A549 (cell line): ENCODE data around the gene IRX2.

ENCODE experiments used
- CEBPB ChIP-seq, 2 experiments: fragments of >200 bp in 1 of 2; sonication (Bioruptor Twin) in 1 of 2; formaldehyde crosslinking in 1 of 2; IDR thresholded peaks; 2 replicates each; pipeline ENCODE4 v1.6.1; 2012 to 2016
- CHD4 ChIP-seq: fragments of 200-600 bp; sonication (generic); IDR thresholded peaks from 2 replicates; pipeline ENCODE4 v1.6.1; 2016; ENCODE audit warnings: antibody characterized with exemption, mild to moderate bottlenecking, borderline replicate concordance
- CTCF ChIP-seq: fragments of >200 bp; sonication (Bioruptor Twin); formaldehyde crosslinking; IDR thresholded peaks from 3 replicates; pipeline ENCODE4 v1.5.1; 2016
- EHF ChIP-seq: fragments of 250-450 bp; sonication (Bioruptor Pico); IDR thresholded peaks from 2 replicates; pipeline ENCODE4 v1.5.0; 2020; ENCODE audit warnings: mild to moderate bottlenecking
- ESRRA ChIP-seq: fragments of 150-350 bp; IDR thresholded peaks from 2 replicates; pipeline ENCODE4 v1.6.1; 2014; ENCODE audit warnings: mild to moderate bottlenecking, low read length, borderline replicate concordance
- HDAC2 ChIP-seq: fragments of 200-600 bp; sonication (generic); IDR thresholded peaks from 2 replicates; pipeline ENCODE4 v1.6.1; 2016
- HOXA7 ChIP-seq: fragments of 250-450 bp; sonication (Bioruptor Pico); IDR thresholded peaks from 2 replicates; pipeline ENCODE4 v1.5.0; 2020; ENCODE audit warnings: mild to moderate bottlenecking, moderate library complexity
- JUN ChIP-seq, 2 experiments: fragments of >200 bp; sonication (Bioruptor Twin); formaldehyde crosslinking; IDR thresholded peaks; 2 replicates in 1 of 2; 3 replicates in 1 of 2; pipeline ENCODE4 v1.6.1; 2016 to 2017
- MAFK ChIP-seq: fragments of 450-650 bp; IDR thresholded peaks from 2 replicates; pipeline ENCODE4 v1.6.1; 2014; ENCODE audit not compliant: partially characterized antibody
- MAZ ChIP-seq: fragments of 150-350 bp; IDR thresholded peaks from 2 replicates; pipeline ENCODE4 v1.6.1; 2014; ENCODE audit warnings: antibody characterized with exemption, low read depth, low read length, borderline replicate concordance
- POLR2A ChIP-seq: IDR thresholded peaks from 2 replicates; pipeline ENCODE4 v1.6.1; 2012; ENCODE audit warnings: mild to moderate bottlenecking, low read length
- POLR2AphosphoS2 ChIP-seq: conservative IDR thresholded peaks from 2 replicates; pipeline ENCODE4 v1.6.1; 2012; ENCODE audit warnings: low read length, improper control_type of control experiment, inconsistent platforms
- RFX5 ChIP-seq: fragments of 450-650 bp; IDR thresholded peaks from 2 replicates; pipeline ENCODE4 v1.7.1; 2014; ENCODE audit warnings: antibody characterized with exemption, mild to moderate bottlenecking, moderate library complexity
- TF ChIP-seq, protein P1 (sequence below): IDR thresholded peaks from 2 replicates; pipeline ENCODE4 v1.6.1; 2012

DNA sequence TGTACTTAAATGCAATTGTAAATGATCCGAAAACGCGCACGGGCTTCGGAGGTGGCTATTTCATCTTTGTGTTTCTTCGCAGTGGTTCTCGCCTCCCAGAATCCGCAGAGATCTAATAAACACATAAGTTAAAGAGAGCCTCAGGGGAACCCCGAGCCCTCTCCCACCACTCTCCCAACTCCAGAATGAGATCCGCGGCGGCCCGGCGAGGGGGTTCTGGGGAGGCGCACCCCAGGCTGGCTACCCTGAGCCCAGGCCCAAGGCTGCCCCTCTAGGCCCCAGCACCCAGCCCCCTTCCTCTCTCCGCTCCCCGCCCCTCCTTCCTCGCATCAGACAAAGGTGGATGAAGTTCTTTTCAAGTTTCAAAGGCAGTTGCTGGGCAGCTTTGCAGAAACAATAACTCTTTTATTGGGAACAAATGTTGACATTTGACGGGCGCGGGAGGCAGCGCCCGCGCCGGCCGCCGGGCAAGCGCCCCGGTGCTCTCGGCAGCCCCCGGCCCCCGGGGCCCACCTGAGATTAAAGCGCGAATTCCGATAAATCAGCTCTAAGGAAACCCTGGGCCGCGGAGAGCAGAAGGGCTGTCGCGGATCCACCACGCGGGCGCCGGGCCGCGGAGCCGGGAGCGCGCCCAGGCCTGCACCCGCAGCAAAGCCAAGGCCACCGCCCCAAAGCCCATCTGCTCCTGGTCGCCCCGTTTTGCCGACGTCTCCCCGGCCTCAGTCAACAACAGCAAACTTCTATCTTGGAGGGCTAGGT is 8.4 kb downstream of the IRX2 start:
- TF ChIP-seq POLR2A (no peak), CTCF (no peak), HDAC2 (no peak), JUN (IDR thresholded peaks at IDR 0.05) (no peak), CHD4 (no peak), RFX5 (no peak), CEBPB (IDR thresholded peaks at IDR 0.05) (no peak), POLR2AphosphoS2 (no peak), HOXA7 (no peak), ESRRA (no peak), MAZ (no peak), MAFK (no peak), EHF (CRISPR knock-in tag) (no peak)
- TF ChIP-seq, protein P1, sequence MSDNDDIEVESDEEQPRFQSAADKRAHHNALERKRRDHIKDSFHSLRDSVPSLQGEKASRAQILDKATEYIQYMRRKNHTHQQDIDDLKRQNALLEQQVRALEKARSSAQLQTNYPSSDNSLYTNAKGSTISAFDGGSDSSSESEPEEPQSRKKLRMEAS = no peak
